Measurements from ENCODE around the gene FAM133A. TPM values are rescaled to one million over a fixed set of nuclear protein-coding genes. Genes with fewer than 3 reads are reported as not detected.

FAM133A gene
- total RNA-seq, 1 experiment from 2014 or later, result not detected

DNA sequence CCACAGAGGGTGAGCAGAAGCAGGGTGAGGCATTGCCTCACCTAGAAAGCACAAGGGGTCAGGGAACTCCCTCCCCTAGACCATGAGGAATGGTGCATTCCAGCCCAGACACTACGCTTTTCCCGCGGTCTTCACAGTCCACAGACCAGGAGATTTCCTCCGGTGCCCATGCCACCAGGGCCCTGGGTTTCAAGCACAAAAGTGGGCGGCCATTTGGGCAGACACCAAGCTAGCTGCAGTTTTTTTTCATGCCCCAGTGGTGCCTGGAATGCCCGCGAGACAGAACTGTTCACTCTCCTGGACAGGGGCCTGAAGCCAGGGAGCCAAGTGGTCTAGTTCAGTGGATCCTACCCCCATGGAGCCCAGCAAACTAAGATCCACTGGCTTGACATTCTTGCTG is 13.4 kb upstream of the FAM133A start:
- TF ChIP-seq, protein P1, sequence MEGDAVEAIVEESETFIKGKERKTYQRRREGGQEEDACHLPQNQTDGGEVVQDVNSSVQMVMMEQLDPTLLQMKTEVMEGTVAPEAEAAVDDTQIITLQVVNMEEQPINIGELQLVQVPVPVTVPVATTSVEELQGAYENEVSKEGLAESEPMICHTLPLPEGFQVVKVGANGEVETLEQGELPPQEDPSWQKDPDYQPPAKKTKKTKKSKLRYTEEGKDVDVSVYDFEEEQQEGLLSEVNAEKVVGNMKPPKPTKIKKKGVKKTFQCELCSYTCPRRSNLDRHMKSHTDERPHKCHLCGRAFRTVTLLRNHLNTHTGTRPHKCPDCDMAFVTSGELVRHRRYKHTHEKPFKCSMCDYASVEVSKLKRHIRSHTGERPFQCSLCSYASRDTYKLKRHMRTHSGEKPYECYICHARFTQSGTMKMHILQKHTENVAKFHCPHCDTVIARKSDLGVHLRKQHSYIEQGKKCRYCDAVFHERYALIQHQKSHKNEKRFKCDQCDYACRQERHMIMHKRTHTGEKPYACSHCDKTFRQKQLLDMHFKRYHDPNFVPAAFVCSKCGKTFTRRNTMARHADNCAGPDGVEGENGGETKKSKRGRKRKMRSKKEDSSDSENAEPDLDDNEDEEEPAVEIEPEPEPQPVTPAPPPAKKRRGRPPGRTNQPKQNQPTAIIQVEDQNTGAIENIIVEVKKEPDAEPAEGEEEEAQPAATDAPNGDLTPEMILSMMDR (IDR thresholded peaks at IDR 0.05; ENCODE audit: insufficient read depth in 1 of 2, low read depth in 1 of 2, low read length in 1 of 2, severe bottlenecking in 1 of 2, unreplicated experiment in 1 of 2), result no peak
- Histone ChIP-seq H3K9me3 (no peaks in the 10 kb centered on the region), H3K4me1 (no peaks in the 10 kb centered on the region), H3K4me3 (ENCODE audit: low read depth, low read length) (no peak overlapping the region), H3K36me3 (ENCODE audit: control insufficient read depth, insufficient read depth, low read length) (no peaks in the 10 kb centered on the region), H3K27me3 (replicated peaks; ENCODE audit: control insufficient read depth, insufficient read depth, low read length) (no peaks in the 10 kb centered on the region)
- Mint-ChIP-seq H3K4me3 (ENCODE audit: unreplicated experiment) (no peak overlapping the region), H3K27ac (ENCODE audit: unreplicated experiment) (no peak overlapping the region), H3K27me3 (ENCODE audit: insufficient read depth, unreplicated experiment) (no peaks in the 10 kb centered on the region), H3K36me3 (ENCODE audit: insufficient read depth, unreplicated experiment) (no peaks in the 10 kb centered on the region), H3K4me1 (ENCODE audit: low read depth, unreplicated experiment) (no peaks in the 10 kb centered on the region), H3K9me3 (ENCODE audit: unreplicated experiment) (no peaks in the 10 kb centered on the region)
- ChIA-PET POLR2A (no interaction called here), CTCF (no interaction called here)
- DNase-seq, result no peak
- intact Hi-C loops (cut with micrococcal nuclease; ENCODE audit: unreplicated experiment), result no loop called here
- no TSS peak for BruUV-seq (replicated peaks)

- H3K4me1 Mint-ChIP-seq (ENCODE audit: low read depth, unreplicated experiment), result no peaks in the 10 kb centered on the region
- H3K4me3 Mint-ChIP-seq (ENCODE audit: unreplicated experiment), result no peak within 1 kb of the TSS
- Histone ChIP-seq H3K4me1 (no peaks in the 10 kb centered on the region), H3K9me3 (no peaks in the 10 kb centered on the region), H3K4me3 (ENCODE audit: low read depth, low read length) (no peak within 1 kb of the TSS), H3K27me3 (replicated peaks; ENCODE audit: control insufficient read depth, insufficient read depth, low read length) (no peaks in the 10 kb centered on the region), H3K36me3 (ENCODE audit: control insufficient read depth, insufficient read depth, low read length) (no peaks in the 10 kb centered on the region)
- no peaks in the 10 kb centered on the region for H3K9me3 Mint-ChIP-seq (ENCODE audit: unreplicated experiment)
- no TSS peak for BruUV-seq (replicated peaks)
- intact Hi-C loops (cut with micrococcal nuclease; ENCODE audit: unreplicated experiment), result no loop called here
- H3K27me3 Mint-ChIP-seq (ENCODE audit: insufficient read depth, unreplicated experiment), result peaks cover 3% of the 10 kb centered on the region
- no peak within 1 kb of the TSS for H3K27ac Mint-ChIP-seq (ENCODE audit: unreplicated experiment)
- no peak for DNase-seq
- ChIA-PET POLR2A (no interaction called here), CTCF (no interaction called here)
- no peaks in the 10 kb centered on the region for H3K36me3 Mint-ChIP-seq (ENCODE audit: insufficient read depth, unreplicated experiment)
- TF ChIP-seq, protein P1 (IDR thresholded peaks at IDR 0.05; ENCODE audit: insufficient read depth in 1 of 2, low read depth in 1 of 2, low read length in 1 of 2, severe bottlenecking in 1 of 2, unreplicated experiment in 1 of 2), result no peak
Observed at GRCh38 chrX:93673056-93673868, 744 bp upstream of the FAM133A start, which contains the start of gene NAP1L3. Gene NAP1L3, minus strand, starts transcription at chrX:93673578. Its CDS starts 274 bp downstream, at chrX:93673304.

- intact Hi-C loops (cut with micrococcal nuclease; ENCODE audit: unreplicated experiment), result no loop called here
- H3K36me3 ChIP-seq (ENCODE audit: control insufficient read depth, insufficient read depth, low read length), result no peaks in the 10 kb centered on the region
- no peaks in the 10 kb centered on the region for H3K9me3 ChIP-seq
- no peaks in the 10 kb centered on the region for H3K4me1 Mint-ChIP-seq (ENCODE audit: low read depth, unreplicated experiment)
- peaks cover 3% of the 10 kb centered on the region for H3K27me3 Mint-ChIP-seq (ENCODE audit: insufficient read depth, unreplicated experiment)
- CTCF ChIA-PET, result no interaction called here
- H3K4me3 ChIP-seq (ENCODE audit: low read depth, low read length), result no peak overlapping the region
- H3K27ac Mint-ChIP-seq (ENCODE audit: unreplicated experiment), result no peak overlapping the region
- H3K27me3 ChIP-seq (replicated peaks; ENCODE audit: control insufficient read depth, insufficient read depth, low read length), result no peaks in the 10 kb centered on the region
- no peaks in the 10 kb centered on the region for H3K9me3 Mint-ChIP-seq (ENCODE audit: unreplicated experiment)
- no peaks in the 10 kb centered on the region for H3K36me3 Mint-ChIP-seq (ENCODE audit: insufficient read depth, unreplicated experiment)
- TF ChIP-seq, protein P1 (IDR thresholded peaks at IDR 0.05; ENCODE audit: insufficient read depth in 1 of 2, low read depth in 1 of 2, low read length in 1 of 2, severe bottlenecking in 1 of 2, unreplicated experiment in 1 of 2), result no peak
- DNase-seq, result no peak
- no peaks in the 10 kb centered on the region for H3K4me1 ChIP-seq
- no TSS peak for BruUV-seq (replicated peaks)
- no peak overlapping the region for H3K4me3 Mint-ChIP-seq (ENCODE audit: unreplicated experiment)
- POLR2A ChIA-PET, result no interaction called here
Observed at GRCh38 chrX:93695981-93696380, 22.0 kb downstream of the FAM133A start.

Data from Caco-2 (cell line).